Measurements from ENCODE around the gene TEX19. TPM values are rescaled to one million over a fixed set of nuclear protein-coding genes. Genes with fewer than 3 reads are reported as not detected.

TEX19 gene
- total and polyA plus RNA-seq, 10 of the 15 experiments (the other 5 are each of a cell fraction or from before 2014, with no cell fraction given): 0.03 to 0.32 (median 0.13) TPM; not detected in 3

DNA sequence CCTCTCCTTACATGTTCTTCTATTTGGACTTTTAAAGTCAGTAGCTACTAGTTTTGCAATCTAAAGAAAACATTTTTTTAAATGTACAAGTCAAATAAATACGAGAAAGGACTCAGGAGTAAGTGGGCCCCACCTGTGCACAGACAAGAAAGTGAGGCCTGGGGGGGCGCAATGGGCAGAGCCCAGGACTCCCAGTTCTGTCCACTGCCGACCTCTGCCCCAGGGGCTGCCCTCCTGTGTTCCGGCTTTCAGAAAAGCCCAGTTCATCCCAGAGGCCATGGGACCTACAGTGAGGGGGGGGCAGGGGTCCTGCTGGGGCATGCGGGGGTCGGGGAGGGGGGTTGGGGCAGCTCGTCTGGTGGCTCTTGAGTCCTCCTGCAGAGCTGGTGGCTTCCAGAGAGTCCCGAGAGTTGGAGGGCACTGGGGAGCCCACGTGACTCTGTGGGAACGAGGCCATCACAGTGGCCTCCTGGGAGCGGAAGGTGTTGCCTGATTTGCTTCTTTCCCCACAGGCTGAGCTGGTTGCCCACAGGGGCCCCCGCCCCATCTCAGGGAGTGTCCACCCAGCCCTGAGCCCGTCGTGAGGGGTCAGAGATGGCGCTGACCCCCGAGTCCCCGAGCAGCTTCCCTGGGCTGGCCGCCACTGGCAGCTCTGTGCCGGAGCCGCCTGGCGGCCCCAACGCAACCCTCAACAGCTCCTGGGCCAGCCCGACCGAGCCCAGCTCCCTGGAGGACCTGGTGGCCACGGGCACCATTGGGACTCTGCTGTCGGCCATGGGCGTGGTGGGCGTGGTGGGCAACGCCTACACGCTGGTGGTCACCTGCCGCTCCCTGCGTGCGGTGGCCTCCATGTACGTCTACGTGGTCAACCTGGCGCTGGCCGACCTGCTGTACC is 14.9 kb downstream of the TEX19 start:
- ChIA-PET RAD21 (ENCODE audit: unreplicated experiment) (no interaction called here), SMC1A (ENCODE audit: uncharacterized antibody, unreplicated experiment) (no interaction called here), POLR2A (no interaction called here), CTCF (interaction anchor here (0.7 to 1.5 kb wide), 3 partner anchors 34 to 177 kb away, joined by 3 to 4 read pairs (median 3); no protein-coding TSS in a partner anchor)
- ATAC-seq (no peak), FAIRE-seq (no peak), DNase-seq (ENCODE audit: low read depth, low spot score) (no peak)
- H3K27me3 ChIP-seq (replicated peaks in 1 of 2; ENCODE audit: control insufficient read depth in 2 of 2, insufficient read depth in 2 of 2, low read length in 1 of 2): peaks cover 0 to 4% of the 10 kb centered on the region in 2 experiments; a peak in 2 of 4 replicates
- H3K4me3 ChIP-seq: no peak overlapping the region
- no peak overlapping the region for H3K9ac ChIP-seq (ENCODE audit: control insufficient read depth, insufficient read depth, low read length)
- no peak overlapping the region for H3K4me2 ChIP-seq (ENCODE audit: control insufficient read depth, insufficient read depth)
- intact Hi-C loops (cut with micrococcal nuclease; ENCODE audit: unreplicated experiment): no loop called here
- in situ Hi-C loops (cut with MboI): no loop called here
- H3K36me3 ChIP-seq (ENCODE audit: control insufficient read depth in 2 of 2, insufficient read depth in 2 of 2, low read length in 1 of 2): no peaks in the 10 kb centered on the region
- no peaks in the 10 kb centered on the region for H3K79me2 ChIP-seq (ENCODE audit: control insufficient read depth, insufficient read depth, low read length)
- no peaks in the 10 kb centered on the region for H3K9me3 ChIP-seq (replicated peaks; ENCODE audit: control insufficient read depth, insufficient read depth, low read length)
- H2AFZ ChIP-seq (ENCODE audit: control insufficient read depth, low read depth, low read length): no peak overlapping the region
- no TSS peak for BruUV-seq (replicated peaks)
- WGBS (ENCODE audit: insufficient coverage, insufficient replicate concordance, low lambda C conversion rate, missing lambda C conversion rate): 82% methylated on average over 36 of the region's 37 CpGs
- H4K20me1 ChIP-seq (ENCODE audit: control insufficient read depth, insufficient read depth): no peaks in the 10 kb centered on the region
- H3K27ac ChIP-seq (ENCODE audit: control insufficient read depth, insufficient read depth): no peak overlapping the region
- TF ChIP-seq NR2F1 (conservative IDR thresholded peaks at IDR 0.05) (no peak), MTA2 (IDR thresholded peaks at IDR 0.05; ENCODE audit: low read depth) (no peak), SP1 (IDR thresholded peaks at IDR 0.05; ENCODE audit: low read depth, low read length) (no peak)
- peaks cover 12% of the 10 kb centered on the region for H3K4me1 ChIP-seq (ENCODE audit: control insufficient read depth, insufficient read depth, low read length)

DNA sequence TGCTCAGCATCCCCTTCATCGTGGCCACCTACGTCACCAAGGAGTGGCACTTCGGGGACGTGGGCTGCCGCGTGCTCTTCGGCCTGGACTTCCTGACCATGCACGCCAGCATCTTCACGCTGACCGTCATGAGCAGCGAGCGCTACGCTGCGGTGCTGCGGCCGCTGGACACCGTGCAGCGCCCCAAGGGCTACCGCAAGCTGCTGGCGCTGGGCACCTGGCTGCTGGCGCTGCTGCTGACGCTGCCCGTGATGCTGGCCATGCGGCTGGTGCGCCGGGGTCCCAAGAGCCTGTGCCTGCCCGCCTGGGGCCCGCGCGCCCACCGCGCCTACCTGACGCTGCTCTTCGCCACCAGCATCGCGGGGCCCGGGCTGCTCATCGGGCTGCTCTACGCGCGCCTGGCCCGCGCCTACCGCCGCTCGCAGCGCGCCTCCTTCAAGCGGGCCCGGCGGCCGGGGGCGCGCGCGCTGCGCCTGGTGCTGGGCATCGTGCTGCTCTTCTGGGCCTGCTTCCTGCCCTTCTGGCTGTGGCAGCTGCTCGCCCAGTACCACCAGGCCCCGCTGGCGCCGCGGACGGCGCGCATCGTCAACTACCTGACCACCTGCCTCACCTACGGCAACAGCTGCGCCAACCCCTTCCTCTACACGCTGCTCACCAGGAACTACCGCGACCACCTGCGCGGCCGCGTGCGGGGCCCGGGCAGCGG is 15.7 kb downstream of the TEX19 start:
- H3K79me2 ChIP-seq (ENCODE audit: control insufficient read depth, insufficient read depth, low read length): no peaks in the 10 kb centered on the region
- no peaks in the 10 kb centered on the region for H3K36me3 ChIP-seq (ENCODE audit: control insufficient read depth in 2 of 2, insufficient read depth in 2 of 2, low read length in 1 of 2)
- DNase-seq (ENCODE audit: low read depth, low spot score): no peak
- intact Hi-C loops (cut with micrococcal nuclease; ENCODE audit: unreplicated experiment): no loop called here
- H3K4me1 ChIP-seq (ENCODE audit: control insufficient read depth, insufficient read depth, low read length): peaks cover 12% of the 10 kb centered on the region
- WGBS (ENCODE audit: insufficient coverage, insufficient replicate concordance, low lambda C conversion rate, missing lambda C conversion rate): 52% methylated on average over 77 of the region's 79 CpGs
- H3K4me2 ChIP-seq (ENCODE audit: control insufficient read depth, insufficient read depth): no peak overlapping the region
- H4K20me1 ChIP-seq (ENCODE audit: control insufficient read depth, insufficient read depth): no peaks in the 10 kb centered on the region
- H3K4me3 ChIP-seq: no peak overlapping the region
- H3K27me3 ChIP-seq (replicated peaks in 1 of 2; ENCODE audit: control insufficient read depth in 2 of 2, insufficient read depth in 2 of 2, low read length in 1 of 2): peaks cover 0 to 4% of the 10 kb centered on the region in 2 experiments; a peak in 2 of 4 replicates
- BruUV-seq (replicated peaks): no TSS peak
- ChIA-PET POLR2A (no interaction called here), CTCF (no interaction called here), SMC1A (ENCODE audit: uncharacterized antibody, unreplicated experiment) (no interaction called here), RAD21 (ENCODE audit: unreplicated experiment) (no interaction called here)
- H2AFZ ChIP-seq (ENCODE audit: control insufficient read depth, low read depth, low read length): no peak overlapping the region
- H3K9me3 ChIP-seq (replicated peaks; ENCODE audit: control insufficient read depth, insufficient read depth, low read length): no peaks in the 10 kb centered on the region
- in situ Hi-C loops (cut with MboI): no loop called here
- no peak for ATAC-seq
- H3K9ac ChIP-seq (ENCODE audit: control insufficient read depth, insufficient read depth, low read length): no peak overlapping the region
- FAIRE-seq: no peak
- no peak overlapping the region for H3K27ac ChIP-seq (ENCODE audit: control insufficient read depth, insufficient read depth)
- TF ChIP-seq, protein P1, sequence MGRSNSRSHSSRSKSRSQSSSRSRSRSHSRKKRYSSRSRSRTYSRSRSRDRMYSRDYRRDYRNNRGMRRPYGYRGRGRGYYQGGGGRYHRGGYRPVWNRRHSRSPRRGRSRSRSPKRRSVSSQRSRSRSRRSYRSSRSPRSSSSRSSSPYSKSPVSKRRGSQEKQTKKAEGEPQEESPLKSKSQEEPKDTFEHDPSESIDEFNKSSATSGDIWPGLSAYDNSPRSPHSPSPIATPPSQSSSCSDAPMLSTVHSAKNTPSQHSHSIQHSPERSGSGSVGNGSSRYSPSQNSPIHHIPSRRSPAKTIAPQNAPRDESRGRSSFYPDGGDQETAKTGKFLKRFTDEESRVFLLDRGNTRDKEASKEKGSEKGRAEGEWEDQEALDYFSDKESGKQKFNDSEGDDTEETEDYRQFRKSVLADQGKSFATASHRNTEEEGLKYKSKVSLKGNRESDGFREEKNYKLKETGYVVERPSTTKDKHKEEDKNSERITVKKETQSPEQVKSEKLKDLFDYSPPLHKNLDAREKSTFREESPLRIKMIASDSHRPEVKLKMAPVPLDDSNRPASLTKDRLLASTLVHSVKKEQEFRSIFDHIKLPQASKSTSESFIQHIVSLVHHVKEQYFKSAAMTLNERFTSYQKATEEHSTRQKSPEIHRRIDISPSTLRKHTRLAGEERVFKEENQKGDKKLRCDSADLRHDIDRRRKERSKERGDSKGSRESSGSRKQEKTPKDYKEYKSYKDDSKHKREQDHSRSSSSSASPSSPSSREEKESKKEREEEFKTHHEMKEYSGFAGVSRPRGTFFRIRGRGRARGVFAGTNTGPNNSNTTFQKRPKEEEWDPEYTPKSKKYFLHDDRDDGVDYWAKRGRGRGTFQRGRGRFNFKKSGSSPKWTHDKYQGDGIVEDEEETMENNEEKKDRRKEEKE (IDR thresholded peaks at IDR 0.05): no peak
- TF ChIP-seq, protein P2, sequence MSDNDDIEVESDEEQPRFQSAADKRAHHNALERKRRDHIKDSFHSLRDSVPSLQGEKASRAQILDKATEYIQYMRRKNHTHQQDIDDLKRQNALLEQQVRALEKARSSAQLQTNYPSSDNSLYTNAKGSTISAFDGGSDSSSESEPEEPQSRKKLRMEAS (IDR thresholded peaks at IDR 0.05; ENCODE audit: low read depth, low read length): no peak
- TF ChIP-seq DPF2 (IDR thresholded peaks at IDR 0.05) (no peak), ZNF622 (IDR thresholded peaks at IDR 0.05) (no peak), ZNF274 (IDR thresholded peaks at IDR 0.05; ENCODE audit: insufficient read depth, insufficient read length) (no peak)
